ENCODE data around the gene LRRC4C.

The LRRC4C gene

DNA sequence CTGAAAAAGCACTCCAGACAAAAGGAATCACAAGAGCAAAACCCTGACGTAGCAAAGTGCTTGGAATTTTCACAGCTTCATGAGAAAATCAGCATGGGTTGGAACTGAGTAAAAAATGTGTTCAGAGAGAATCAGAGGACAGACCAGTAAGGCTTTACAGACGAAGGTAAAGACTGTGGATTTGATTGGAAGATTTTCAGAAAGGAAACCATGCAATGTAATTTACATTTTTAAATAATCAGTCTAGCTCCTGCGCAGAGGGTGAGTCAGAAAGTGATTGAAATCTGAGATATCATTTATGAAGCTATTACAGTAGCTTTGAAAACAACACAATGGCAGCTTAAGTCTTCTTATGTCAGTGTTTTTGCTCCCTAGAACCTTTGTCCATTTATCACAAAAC is 1122.3 kb downstream of the LRRC4C start:
- DNase-seq: no peak

- DNase-seq: no peak
Observed at GRCh38 chr11:40328890-40329614, 1130.4 kb downstream of the LRRC4C start.

DNA sequence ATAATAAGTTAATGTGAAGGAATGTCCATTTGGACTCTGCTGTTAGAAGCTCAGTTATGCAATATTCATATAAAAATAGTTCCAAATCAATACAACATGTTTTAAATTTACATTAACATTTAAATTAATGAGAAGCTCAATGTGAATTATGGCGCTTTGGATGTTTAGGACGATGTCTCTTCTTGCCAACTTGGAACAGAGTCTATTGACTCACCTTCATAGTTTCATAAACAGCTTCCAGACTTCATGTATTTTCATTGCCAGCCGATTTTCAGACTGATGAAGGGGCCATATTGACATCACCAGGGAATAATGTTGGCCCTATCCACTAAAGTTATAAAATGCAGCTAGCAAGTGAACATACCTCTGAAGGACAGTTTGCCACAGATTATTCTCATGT is 1136.2 kb downstream of the LRRC4C start:
- no peak for DNase-seq

GRCh38 chr11:40321537-40321936 is 1137.9 kb downstream of the LRRC4C start:
- DNase-seq: no peak

DNA sequence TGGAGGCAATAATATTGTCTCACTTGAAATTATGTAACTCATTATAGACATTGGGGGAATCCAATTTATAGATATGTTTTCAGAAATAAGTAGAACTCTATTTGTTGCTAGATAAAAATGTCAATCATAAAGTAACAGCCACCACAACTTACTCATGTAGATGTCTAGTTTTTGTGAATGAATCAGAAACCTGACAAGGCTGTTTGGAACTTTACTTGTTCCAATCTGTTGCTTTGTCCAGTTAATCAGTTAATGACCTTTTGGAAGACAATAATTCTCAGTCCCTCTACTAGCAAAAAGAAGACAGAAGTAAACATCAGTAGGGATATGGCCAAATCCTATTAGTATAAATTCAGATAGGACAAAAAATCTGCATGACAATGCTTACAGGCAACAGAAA is 1143.3 kb downstream of the LRRC4C start:
- DNase-seq: no peak

GRCh38 chr11:40315122-40315521 is 1144.3 kb downstream of the LRRC4C start:
- no peak for DNase-seq

- DNase-seq: no peak
Observed at GRCh38 chr11:40314327-40314726, 1145.1 kb downstream of the LRRC4C start.

GRCh38 chr11:40306938-40307548 is 1152.4 kb downstream of the LRRC4C start:
- DNase-seq: no peak

DNA sequence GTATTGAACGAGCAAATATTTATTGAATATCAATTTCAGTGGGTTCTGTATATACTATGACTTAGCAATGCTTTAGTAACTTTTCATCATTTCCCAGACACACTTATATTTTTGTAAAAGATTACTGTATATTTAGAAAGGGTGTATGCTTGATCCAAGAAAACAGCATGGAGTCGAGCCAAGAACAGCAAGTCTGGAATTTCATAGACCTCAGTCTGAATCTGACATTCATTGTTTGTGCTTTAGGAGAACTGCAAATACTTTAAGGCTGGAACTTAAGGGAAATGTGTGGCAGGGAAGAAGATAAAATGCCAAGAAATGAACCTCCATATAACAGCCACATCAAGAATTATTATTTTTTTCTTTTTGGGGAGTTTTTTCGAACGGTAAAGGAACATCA is 1156.8 kb downstream of the LRRC4C start:
- DNase-seq: no peak

GRCh38 chr11:40295466-40295865 is 1164.0 kb downstream of the LRRC4C start:
- no peak for DNase-seq

GRCh38 chr11:40294741-40295140 is 1164.7 kb downstream of the LRRC4C start:
- no peak for DNase-seq

- DNase-seq: no peak
Observed at GRCh38 chr11:40294349-40294735, 1165.1 kb downstream of the LRRC4C start.

DNA sequence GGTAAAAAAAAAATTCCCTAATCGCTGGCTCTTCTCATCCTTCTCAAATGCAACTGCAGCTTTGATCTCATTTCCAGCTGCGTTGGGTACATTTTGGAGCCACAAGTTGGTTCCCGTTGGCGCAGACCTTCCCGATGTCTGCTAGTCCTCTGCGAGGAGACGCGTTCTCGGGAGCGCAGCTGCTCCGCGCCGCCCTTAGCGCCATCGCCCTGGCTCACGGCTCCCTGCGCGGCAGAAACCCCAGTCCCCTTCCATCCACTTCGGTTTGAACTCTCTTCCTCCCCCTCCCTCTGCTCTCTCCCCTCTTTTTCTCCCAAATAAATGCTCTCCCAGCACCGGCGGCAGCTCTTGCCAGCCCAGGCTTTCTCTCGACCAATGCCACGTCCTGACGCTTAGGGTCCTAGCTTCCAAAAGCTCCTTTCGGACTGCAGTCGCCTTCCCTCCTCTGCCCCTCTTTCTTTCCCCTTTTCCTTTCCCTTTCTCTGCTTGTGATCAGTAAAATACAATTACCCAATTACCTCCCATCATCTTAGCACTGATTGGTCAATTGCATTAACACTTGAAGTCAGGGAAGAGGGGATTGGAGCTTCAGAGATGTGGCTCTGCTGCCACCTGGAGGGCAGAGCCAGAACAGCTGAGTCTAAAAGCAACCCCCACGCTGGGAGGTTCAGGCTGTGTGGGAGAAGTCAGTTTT is 1165.7 kb downstream of the LRRC4C start:
- no peak for DNase-seq

GRCh38 chr11:40292721-40293508 is 1166.5 kb downstream of the LRRC4C start:
- no peak for DNase-seq

- no peak for DNase-seq
Observed at GRCh38 chr11:40291741-40292140, 1167.7 kb downstream of the LRRC4C start.

DNA sequence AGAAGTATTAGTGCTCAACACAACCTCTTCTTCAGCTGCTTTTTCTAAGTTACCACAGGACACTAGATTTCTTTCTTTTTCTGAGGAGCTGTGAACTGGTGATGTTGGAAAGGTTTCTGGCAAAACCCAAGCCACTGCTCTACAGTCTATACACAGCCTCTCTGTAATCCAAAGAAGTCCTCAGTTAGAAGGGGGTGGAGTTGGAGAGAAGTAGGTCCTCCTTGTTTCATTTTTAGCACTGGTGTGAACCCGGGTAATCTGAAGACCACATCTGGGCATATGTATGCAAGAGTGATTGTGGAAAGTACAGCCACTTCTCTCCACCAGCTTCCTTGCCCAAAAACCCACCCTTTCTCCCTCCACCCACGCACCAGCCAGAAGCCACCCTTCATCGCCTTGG is 1168.1 kb downstream of the LRRC4C start:
- DNase-seq: no peak

DNA sequence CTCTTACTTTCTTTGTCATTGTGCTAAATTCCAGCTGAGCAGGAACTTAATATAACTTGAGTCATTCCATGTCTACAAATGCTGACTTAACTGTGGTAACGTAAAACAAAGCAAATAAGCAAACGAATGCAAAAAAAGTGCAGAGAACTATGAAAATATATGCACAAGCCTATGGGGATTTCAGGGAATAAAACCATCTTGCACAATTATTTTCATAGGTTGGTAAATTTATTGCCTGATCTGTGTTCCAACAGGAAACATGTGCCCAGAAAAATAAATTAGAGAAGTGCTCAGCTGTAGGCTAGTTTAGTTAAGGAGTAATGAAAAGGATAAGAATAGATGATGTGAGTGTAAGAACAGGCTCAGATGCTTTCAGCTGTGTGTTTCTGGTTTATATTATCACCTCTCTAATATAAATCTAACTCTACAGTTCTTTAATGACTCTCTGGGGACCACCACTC is 1169.3 kb downstream of the LRRC4C start:
- no peak for DNase-seq

DNA sequence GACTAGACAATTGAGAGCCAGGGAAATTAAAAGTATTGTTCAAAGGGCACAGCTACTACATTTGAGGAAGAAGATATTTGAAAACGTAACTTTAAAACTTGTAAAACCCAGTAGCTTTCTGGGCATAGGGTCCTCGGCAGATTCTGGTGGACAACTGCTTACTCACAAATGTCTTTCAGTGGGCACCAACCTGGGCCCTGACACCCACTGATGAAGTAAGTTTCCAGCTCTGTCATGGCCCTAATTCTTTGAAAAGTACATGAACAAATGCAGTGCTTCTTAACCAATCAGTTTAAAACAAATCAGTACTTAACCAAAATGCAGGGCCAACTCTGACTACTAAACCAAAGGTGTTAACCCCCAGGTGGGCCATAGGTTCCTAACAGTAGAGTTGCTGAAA is 1170.1 kb downstream of the LRRC4C start:
- no peak for DNase-seq

DNA sequence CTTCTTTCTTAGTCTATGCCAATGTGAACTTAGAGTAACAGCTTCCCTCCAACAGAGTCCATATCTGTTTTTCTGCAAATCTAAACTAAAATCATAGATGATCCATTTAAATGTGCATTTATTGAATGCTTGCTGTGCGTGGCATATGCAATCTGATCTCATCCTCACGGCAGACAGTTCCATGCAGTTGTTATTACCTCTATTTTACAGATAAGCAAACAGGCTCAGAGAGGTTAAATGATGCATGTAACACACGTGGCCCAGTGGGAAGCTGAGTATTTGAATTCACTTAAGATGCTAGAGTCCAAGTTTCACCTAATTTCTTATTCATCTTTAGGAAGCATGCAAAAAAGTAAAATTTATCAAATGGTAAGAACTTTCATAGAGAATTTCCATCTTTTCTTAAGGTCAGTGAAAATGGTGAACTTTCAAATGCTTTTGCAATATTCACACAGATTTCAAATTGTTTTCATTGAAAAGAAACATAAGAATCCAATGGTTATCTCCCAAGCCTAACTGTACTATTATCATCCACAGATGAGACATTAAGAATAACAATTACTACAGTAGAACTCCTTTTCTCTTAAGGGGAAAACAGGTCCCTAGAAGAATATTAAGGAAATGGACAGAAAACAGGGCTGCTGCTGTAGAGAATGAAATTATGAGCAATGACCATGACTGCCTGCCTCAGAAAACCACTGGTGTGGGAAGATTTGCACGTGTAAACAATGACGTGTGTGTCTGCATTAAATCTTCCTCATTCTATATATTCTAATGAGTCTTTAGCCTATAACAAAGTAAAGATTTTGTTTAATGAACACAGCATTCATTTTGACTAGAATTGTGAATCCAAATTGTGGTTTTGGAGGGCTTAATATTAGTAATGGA is 1171.3 kb downstream of the LRRC4C start:
- DNase-seq: no peak

- DNase-seq: no peak
Observed at GRCh38 chr11:40286137-40286536, 1173.3 kb downstream of the LRRC4C start.

DNA sequence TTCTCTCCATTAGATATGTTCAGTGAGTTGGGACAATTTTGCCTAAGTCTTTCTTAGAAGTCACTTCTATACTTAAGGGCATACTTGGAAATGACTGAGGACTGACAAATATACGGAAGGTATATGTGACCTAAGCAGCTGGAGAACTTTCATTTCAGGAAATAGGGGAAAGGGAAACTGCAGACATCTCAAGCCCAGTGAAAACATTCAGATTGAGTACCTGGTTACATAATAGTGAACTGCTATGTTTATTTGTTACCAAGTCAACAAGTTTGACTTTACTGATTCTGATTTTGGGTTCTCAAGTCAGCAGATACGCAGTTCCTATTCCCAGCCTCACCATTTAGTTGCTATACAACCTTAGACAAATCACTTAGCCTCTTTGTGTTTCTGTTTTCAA is 1173.9 kb downstream of the LRRC4C start:
- DNase-seq: no peak

DNA sequence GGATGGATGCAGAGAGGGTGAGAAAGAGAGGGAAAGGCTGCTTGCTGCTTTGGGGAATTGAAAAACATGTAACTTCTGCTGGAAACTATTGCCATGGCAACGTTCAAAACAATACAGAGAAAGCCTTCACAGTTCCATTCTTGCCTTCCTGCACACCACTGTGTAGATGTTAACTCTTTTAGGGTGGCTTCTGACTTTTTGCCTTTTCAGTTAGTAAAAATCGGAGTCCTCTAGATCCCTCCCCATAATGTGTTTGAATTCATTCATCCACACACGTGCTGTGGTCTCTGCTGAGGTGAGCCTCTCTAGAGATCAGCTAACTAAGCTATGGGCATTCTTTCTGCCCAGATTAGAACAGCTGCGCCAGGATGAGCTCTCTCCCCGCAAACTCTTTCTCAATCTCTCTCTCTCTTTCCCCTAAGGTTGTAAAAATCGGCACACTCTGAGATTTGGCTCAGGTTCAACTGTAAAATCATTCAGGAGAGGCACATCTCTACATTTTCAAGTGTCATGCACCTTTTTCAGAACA is 1178.3 kb downstream of the LRRC4C start:
- DNase-seq: no peak
